H1 (cell line): ENCODE measurements around the gene SCAMP4. TPM values are rescaled to one million over a fixed set of nuclear protein-coding genes. Genes with fewer than 3 reads are reported as not detected.
A peak's percentile ranks its signal among the peaks of the same experiment; 100 is the strongest.

Experiments
- CTCF ChIA-PET: fragments of 300-600 bp; sonication (Branson Sonifier 250); formaldehyde crosslinking; loops from one replicate; lab custom pipeline; 2021; ENCODE audit not compliant: partially characterized antibody; lab: Charles Lee
- POLR2A ChIA-PET: fragments of 300-600 bp; sonication (Branson Sonifier 250); formaldehyde crosslinking; loops from one replicate; lab custom pipeline; 2021; ENCODE audit warnings: inconsistent platforms; ENCODE audit not compliant: partially characterized antibody; lab: Charles Lee
- DNase-seq, 2 experiments: peaks; one replicate each; pipeline versions ENCODE4 v3.0.0 to v3.0.0-alpha.2; 2010 to 2022; ENCODE audit warnings: low spot score in 2 of 2, low read depth in 1 of 2, mixed read lengths in 1 of 2
- FAIRE-seq: peaks from 2 replicates; lab custom pipeline; 2011; peaks lifted over from hg19 to GRCh38; lab: Jason Lieb, UNC
- H2AFZ ChIP-seq: 2 replicates; pipeline ENCODE4 v1.8.1; 2012; ENCODE audit warnings: low read length, inconsistent platforms
- H2AK5ac ChIP-seq: 2 replicates; pipeline ENCODE4 v1.6.1; 2013; ENCODE audit warnings: low read depth, low read length
- H2BK120ac ChIP-seq: replicated peaks from 2 replicates; pipeline ENCODE3; 2013; ENCODE audit warnings: low read depth, low read length, inconsistent platforms
- H2BK12ac ChIP-seq: 2 replicates; pipeline ENCODE4 v1.6.1; 2013; ENCODE audit warnings: low read depth, low read length
- H2BK15ac ChIP-seq: 2 replicates; pipeline ENCODE4 v1.6.1; 2013; ENCODE audit warnings: low read length
- H2BK20ac ChIP-seq: 2 replicates; pipeline ENCODE4 v1.6.1; 2013; ENCODE audit warnings: low read length
- H2BK5ac ChIP-seq: 2 replicates; pipeline ENCODE4 v1.6.1; 2013; ENCODE audit warnings: low read depth, low read length
- H3K14ac ChIP-seq: 2 replicates; pipeline ENCODE4 v1.6.1; 2013; ENCODE audit warnings: inconsistent platforms; ENCODE audit not compliant: insufficient read length
- H3K18ac ChIP-seq: 2 replicates; pipeline ENCODE4 v1.6.1; 2013; ENCODE audit warnings: low read length; ENCODE audit errors: extremely low read depth
- H3K23ac ChIP-seq: 2 replicates; pipeline ENCODE4 v1.6.1; 2013; ENCODE audit warnings: inconsistent platforms; ENCODE audit not compliant: insufficient read length
- H3K23me2 ChIP-seq: 2 replicates; pipeline ENCODE4 v1.6.1; 2013; ENCODE audit warnings: low read depth, low read length
- H3K27ac ChIP-seq: 2 replicates; pipeline ENCODE4 v1.6.1; 2011; ENCODE audit warnings: low read depth, low read length, inconsistent platforms
- H3K27me3 ChIP-seq, 4 experiments: replicated peaks in 1 of 4; 1 replicate in 1 of 4; 2 replicates in 3 of 4; pipeline versions ENCODE4 v1.6.1 to v1.8.1; 2011 to 2013; ENCODE audit warnings: low read length in 3 of 4, mild to moderate bottlenecking in 3 of 4, inconsistent platforms in 2 of 4, mixed read lengths in 2 of 4, moderate library complexity in 1 of 4; ENCODE audit not compliant: control insufficient read depth in 3 of 4, insufficient read depth in 3 of 4; ENCODE audit errors: extremely low read depth in 1 of 4
- H3K36me3 ChIP-seq, 4 experiments: 2 replicates each; pipeline versions ENCODE4 v1.6.1 to v1.8.1; 2011 to 2013; ENCODE audit warnings: mild to moderate bottlenecking in 4 of 4, low read length in 3 of 4, moderate library complexity in 2 of 4, control low read depth in 1 of 4, inconsistent platforms in 1 of 4; ENCODE audit not compliant: insufficient read depth in 4 of 4, control insufficient read depth in 2 of 4
- H3K4ac ChIP-seq: replicated peaks from 2 replicates; pipeline ENCODE3; 2013; ENCODE audit warnings: low read length, low read depth, mixed read lengths, inconsistent platforms; ENCODE audit not compliant: insufficient read length
- H3K4me1 ChIP-seq, 4 experiments: replicated peaks in 1 of 4; 1 replicate in 1 of 4; 2 replicates in 3 of 4; pipeline versions ENCODE4 v1.6.1 to v1.8.1; 2011 to 2013; ENCODE audit warnings: low read length in 3 of 4, inconsistent platforms in 2 of 4, mixed read lengths in 1 of 4; ENCODE audit not compliant: insufficient read depth in 4 of 4, control insufficient read depth in 3 of 4
- H3K4me2 ChIP-seq, 2 experiments: 2 replicates each; pipeline versions ENCODE4 v1.6.1 to v1.8.1; 2011 to 2013; ENCODE audit warnings: low read depth in 2 of 2, low read length in 2 of 2, control low read depth in 1 of 2, inconsistent platforms in 1 of 2, mild to moderate bottlenecking in 1 of 2; ENCODE audit not compliant: insufficient read depth in 1 of 2
- H3K4me3 ChIP-seq, 4 experiments: fragments of 200-600, 300-600 bp in 1 of 4; sonication (generic), shearing (Covaris generic), sonication (Bioruptor Twin) in 1 of 4; 2 replicates each; pipeline versions ENCODE4 v1.5.1 to v1.8.1; 2011 to 2016; ENCODE audit warnings: low read length in 4 of 4, low read depth in 3 of 4, control low read depth in 2 of 4, inconsistent platforms in 2 of 4, mild to moderate bottlenecking in 2 of 4, mixed read lengths in 1 of 4, moderate library complexity in 1 of 4; ENCODE audit not compliant: insufficient read depth in 2 of 4; ENCODE audit errors: extremely low read depth in 1 of 4
- H3K56ac ChIP-seq: replicated peaks from 2 replicates; pipeline ENCODE3; 2013; ENCODE audit warnings: low read depth, mild to moderate bottlenecking, mixed read lengths, low read length, inconsistent platforms; ENCODE audit not compliant: insufficient read length
- H3K79me1 ChIP-seq: 2 replicates; pipeline ENCODE4 v1.6.1; 2013; ENCODE audit warnings: low read depth, low read length, control low read depth
- H3K79me2 ChIP-seq, 2 experiments: 2 replicates each; pipeline versions ENCODE4 v1.6.1 to v1.8.1; 2012 to 2013; ENCODE audit warnings: low read length in 2 of 2, mild to moderate bottlenecking in 2 of 2, inconsistent platforms in 1 of 2; ENCODE audit not compliant: insufficient read depth in 2 of 2, control insufficient read depth in 1 of 2
- H3K9ac ChIP-seq, 4 experiments: replicated peaks in 1 of 4; 1 replicate in 1 of 4; 2 replicates in 3 of 4; pipeline versions ENCODE4 v1.6.1 to v1.8.1; 2011 to 2013; ENCODE audit warnings: low read depth in 3 of 4, low read length in 3 of 4, control low read depth in 2 of 4, mild to moderate bottlenecking in 2 of 4, moderate library complexity in 2 of 4, inconsistent platforms in 1 of 4; ENCODE audit errors: extremely low read depth in 1 of 4
- H3K9me3 ChIP-seq, 2 experiments: 2 replicates each; pipeline versions ENCODE4 v1.6.1 to v1.8.1; 2012 to 2013; ENCODE audit warnings: mild to moderate bottlenecking in 2 of 2, moderate library complexity in 2 of 2, control low read depth in 1 of 2, inconsistent platforms in 1 of 2, low read depth in 1 of 2, low read length in 1 of 2, mixed read lengths in 1 of 2; ENCODE audit not compliant: insufficient read depth in 2 of 2
- H4K20me1 ChIP-seq, 2 experiments: replicated peaks in 1 of 2; 2 replicates each; pipeline versions ENCODE3 to v1.8.1; 2011 to 2013; ENCODE audit warnings: inconsistent platforms in 2 of 2, low read length in 2 of 2, mild to moderate bottlenecking in 1 of 2; ENCODE audit not compliant: insufficient read depth in 2 of 2, control insufficient read depth in 1 of 2
- H4K5ac ChIP-seq: 2 replicates; pipeline ENCODE4 v1.6.1; 2013; ENCODE audit warnings: low read length, low read depth, mixed read lengths, inconsistent platforms; ENCODE audit not compliant: insufficient read length
- H4K8ac ChIP-seq: 2 replicates; pipeline ENCODE4 v1.8.0; 2013; ENCODE audit warnings: mild to moderate bottlenecking, moderate library complexity, low read length, inconsistent platforms; ENCODE audit not compliant: insufficient read depth; ENCODE audit errors: extremely low read depth
- H4K91ac ChIP-seq: replicated peaks from 2 replicates; pipeline ENCODE3; 2013; ENCODE audit warnings: low read length, mixed read lengths, inconsistent platforms; ENCODE audit not compliant: insufficient read length
- EZH2 ChIP-seq: fragments of 200-600 bp; sonication (generic); IDR thresholded peaks from 2 replicates; pipeline ENCODE4 v1.7.1; 2012; ENCODE audit warnings: low read depth, mild to moderate bottlenecking, moderate library complexity, low read length, inconsistent platforms; ENCODE audit not compliant: severe bottlenecking
- HDAC6 ChIP-seq: IDR thresholded peaks from one replicate; pipeline ENCODE4 v1.7.1; 2012; ENCODE audit warnings: low read depth, mild to moderate bottlenecking, inconsistent platforms, low read length, moderate library complexity
- KDM5A ChIP-seq: fragments of 200-600 bp; IDR thresholded peaks from 2 replicates; pipeline ENCODE4 v1.7.1; 2012; ENCODE audit warnings: mild to moderate bottlenecking, low read length, inconsistent platforms, mixed read lengths
- PHF8 ChIP-seq: fragments of 200-600 bp; sonication (generic); conservative IDR thresholded peaks from 2 replicates; pipeline ENCODE4 v1.7.1; 2012; ENCODE audit warnings: low read depth, mild to moderate bottlenecking, inconsistent platforms, low read length, moderate library complexity
- SP2 ChIP-seq: IDR thresholded peaks from 2 replicates; pipeline ENCODE4 v1.6.1; 2012; ENCODE audit warnings: mild to moderate bottlenecking, low read length, inconsistent platforms
- WGBS, 2 experiments: shearing (Covaris generic) in 1 of 2; methylation state at CpG; one replicate each; pipeline versions ENCODE4 v1.1.6 to v1.1.7; 2013 to 2015; ENCODE audit warnings: low lambda C conversion rate in 2 of 2, mixed read lengths in 2 of 2, inconsistent platforms in 1 of 2, low coverage in 1 of 2, missing lambda C conversion rate in 1 of 2; ENCODE audit not compliant: insufficient replicate concordance in 2 of 2, insufficient coverage in 1 of 2, insufficient read length in 1 of 2; ENCODE audit errors: extremely low coverage in 1 of 2, missing lambda C conversion rate in 1 of 2; 5-methylcytosine and 5-hydroxymethylcytosine counted together
- polyA plus RNA-seq, 7 experiments: library from polyadenylated mRNA; depleted of rRNA in 3 of 7; stranded (reverse) in 5 of 7; unstranded in 2 of 7; fragments of >200 nt in 5 of 7; fragments of 200-250 nt in 2 of 7; gene quantifications; 1 replicate in 5 of 7; 2 replicates in 1 of 7; 4 replicates in 1 of 7; pipeline versions ENCODE4 v1.2.1 to v1.2.3, GENCODE V29; 2011 to 2013; ENCODE audit warnings: missing spikeins in 2 of 7, mixed read lengths in 2 of 7
- total RNA-seq: library from RNA; stranded (reverse); fragmentation: NEBNext Ultra II Directional; extraction: Animal tissue kit (Norgen Biotek cat#: 25700); gene quantifications from 2 replicates; pipeline ENCODE4 v1.2.1, GENCODE V29; 2021

SCAMP4 gene
- total and polyA plus RNA-seq, 2 of the 8 experiments (the other 6 are each of a cell fraction or from before 2014, with no cell fraction given) = 17.1 to 61.4 TPM

- Histone ChIP-seq H4K8ac (peak overlapping the region; percentile 89; the same call in 1 of the 2 replicates), H3K14ac (no peak overlapping the region), H3K4me1 (peaks cover 0 to 14% (median 9%) of the 10 kb centered on the region in 4 experiments; a peak in 5 of 7 replicates), H4K5ac (no peak overlapping the region), H3K23ac (no peak overlapping the region), H2BK5ac (peak overlapping the region; percentile 1; the same call in 1 of the 2 replicates), H4K91ac (no peak overlapping the region), H2BK15ac (no peak overlapping the region), H3K9me3 (no peaks in the 10 kb centered on the region; a peak in 1 of 4 replicates), H3K79me2 (peaks cover 40 to 95% of the 10 kb centered on the region in 2 experiments), H2AFZ (no peak overlapping the region), H3K56ac (no peak overlapping the region), H2BK120ac (no peak overlapping the region), H3K27me3 (no peaks in the 10 kb centered on the region), H3K79me1 (peaks cover 32% of the 10 kb centered on the region)
- CTCF ChIA-PET = interaction anchor here (0.7 to 2.1 kb wide), 8 partner anchors 8 to 89 kb away, joined by 3 to 8 read pairs (median 3); no protein-coding TSS in a partner anchor
- no peak for TF ChIP-seq KDM5A
- no peak for TF ChIP-seq PHF8
- TF ChIP-seq HDAC6 = no peak
- no peak for TF ChIP-seq EZH2
- TF ChIP-seq SP2 = no peak
- TF ChIP-seq, all 59 proteins: peak for 0
- H3K27ac ChIP-seq = no peak overlapping the region
- H3K18ac ChIP-seq = no peak overlapping the region
- no peaks in the 10 kb centered on the region; a peak in 1 of 8 replicates for H3K36me3 ChIP-seq
- POLR2A ChIA-PET = interaction anchor here (0.6 kb wide), 2 partner anchors 46 to 158 kb away, joined by 3 read pairs; no protein-coding TSS in a partner anchor
- H2BK12ac ChIP-seq = no peak overlapping the region
- H2BK20ac ChIP-seq = no peak overlapping the region
- peaks cover 52 to 64% of the 10 kb centered on the region in 2 experiments for H4K20me1 ChIP-seq
- DNase-seq (no peak), FAIRE-seq (no peak)
- H2AK5ac ChIP-seq = no peak overlapping the region
- H3K4ac ChIP-seq = no peak overlapping the region
- no peak overlapping the region for H3K4me3 ChIP-seq
- H3K9ac ChIP-seq = no peak overlapping the region
- WGBS, 2 experiments = 90% methylated on average over 27 of the region's 32 CpGs; no CpG with 5 or more reads in 1 of the 2 experiments
- H3K23me2 ChIP-seq = no peaks in the 10 kb centered on the region
- no peak overlapping the region for H3K4me2 ChIP-seq
Measured at GRCh38 chr19:1953441-1954094, 48.4 kb downstream of the SCAMP4 start.
